ENCODE measurements around the gene CRYBA2. TPM values are rescaled to one million over a fixed set of nuclear protein-coding genes. Genes with fewer than 3 reads are reported as not detected.

Gene CRYBA2
- total and polyA plus RNA-seq, 2 experiments from 2014 or later, result not detected

GRCh38 chr2:218983934-218984238 is 9.3 kb downstream of the CRYBA2 start (continued):
- no peak for TF ChIP-seq REST (IDR thresholded peaks at IDR 0.05; ENCODE audit: unreplicated experiment)
- TF ChIP-seq NANOG (IDR thresholded peaks at IDR 0.05; ENCODE audit: borderline replicate concordance), result no peak
- TF ChIP-seq CREB1 (CRISPR knock-in tag; IDR thresholded peaks at IDR 0.05; ENCODE audit: low read depth), result no peak

GRCh38 chr2:218983263-218983933 is 9.8 kb downstream of the CRYBA2 start:
- Histone ChIP-seq H3K27ac (ENCODE audit: low read depth) (no peak overlapping the region), H3K9me2 (ENCODE audit: insufficient read depth) (no peaks in the 10 kb centered on the region), H3K4me2 (peak overlapping the region; percentile 81; the same call in 1 of the 2 replicates), H3K4me3 (no peak overlapping the region), H2AFZ (no peak overlapping the region), H3K36me3 (ENCODE audit: insufficient read depth) (no peaks in the 10 kb centered on the region), H3F3A (replicated peaks; ENCODE audit: low read depth) (0 out of 2 replicates have a peak, but pooled peaks cover 4% of the 10 kb centered on the region), H4K20me1 (replicated peaks; ENCODE audit: insufficient read depth) (peaks cover 18% of the 10 kb centered on the region), H3K27me3 (ENCODE audit: insufficient read depth) (peaks cover 98% of the 10 kb centered on the region), H3K79me2 (replicated peaks; ENCODE audit: insufficient read depth) (no peaks in the 10 kb centered on the region), H3K4me1 (ENCODE audit: insufficient read depth) (peaks cover 33% of the 10 kb centered on the region; the same call in 1 of the 2 replicates)
- Mint-ChIP-seq H3K4me1 (peaks cover 17% of the 10 kb centered on the region), H3K27me3 (ENCODE audit: insufficient read depth, low read depth, poor library complexity) (peaks cover 94% of the 10 kb centered on the region), H3K36me3 (ENCODE audit: low read depth) (no peaks in the 10 kb centered on the region; the same call in 2 of the 3 replicates), H3K9me3 (peaks cover 3% of the 10 kb centered on the region; the same call in 1 of the 3 replicates), H3K27ac (no peak overlapping the region), H3K4me3 (peak overlapping the region; percentile 45; the same call in 1 of the 3 replicates)
- DNase-seq (ENCODE audit: low spot score), result peak; percentile 38
- TF ChIP-seq CREB1 (CRISPR knock-in tag; IDR thresholded peaks at IDR 0.05; ENCODE audit: low read depth), result no peak
- peak; percentile 82 for TF ChIP-seq EZH2phosphoT487 (IDR thresholded peaks at IDR 0.05; ENCODE audit: unreplicated experiment)
- TF ChIP-seq EZH2 (IDR thresholded peaks at IDR 0.05; ENCODE audit: low read depth, unreplicated experiment), result peak; percentile 98
- ATAC-seq, result no peak

- H2AFZ ChIP-seq, result peak overlapping the region; percentile 81; the same call in 1 of the 2 replicates
- Mint-ChIP-seq H3K27me3 (ENCODE audit: insufficient read depth, low read depth, poor library complexity) (peaks cover 92% of the 10 kb centered on the region), H3K4me3 (peak overlapping the region; percentile 54), H3K9me3 (peaks cover 3% of the 10 kb centered on the region; the same call in 1 of the 3 replicates), H3K27ac (no peak overlapping the region), H3K4me1 (peaks cover 17% of the 10 kb centered on the region), H3K36me3 (ENCODE audit: low read depth) (no peaks in the 10 kb centered on the region; the same call in 2 of the 3 replicates)
- peaks cover 18% of the 10 kb centered on the region for H4K20me1 ChIP-seq (replicated peaks; ENCODE audit: insufficient read depth)
- DNase-seq (ENCODE audit: low spot score) (peak; percentile 19), ATAC-seq (no peak)
- H3K4me3 ChIP-seq, result peak overlapping the region; percentile 46; the same call in 1 of the 2 replicates
- H3K79me2 ChIP-seq (replicated peaks; ENCODE audit: insufficient read depth), result no peaks in the 10 kb centered on the region
- H3K27ac ChIP-seq (ENCODE audit: low read depth), result no peak overlapping the region
- H3K9me2 ChIP-seq (ENCODE audit: insufficient read depth), result no peaks in the 10 kb centered on the region
- peaks cover 98% of the 10 kb centered on the region for H3K27me3 ChIP-seq (ENCODE audit: insufficient read depth)
- no peaks in the 10 kb centered on the region for H3K36me3 ChIP-seq (ENCODE audit: insufficient read depth)
- H3F3A ChIP-seq (replicated peaks; ENCODE audit: low read depth), result 0 out of 2 replicates have a peak, but pooled peaks cover 4% of the 10 kb centered on the region
- H3K4me2 ChIP-seq, result peak overlapping the region; percentile 75
- H3K4me1 ChIP-seq (ENCODE audit: insufficient read depth), result peaks cover 33% of the 10 kb centered on the region; the same call in 1 of the 2 replicates
- TF ChIP-seq ZNF114 (CRISPR knock-in tag; IDR thresholded peaks at IDR 0.05) (no peak), ZNF462 (CRISPR knock-in tag; IDR thresholded peaks at IDR 0.05) (no peak), JUNB (IDR thresholded peaks at IDR 0.05; ENCODE audit: unreplicated experiment) (no peak), NANOG (IDR thresholded peaks at IDR 0.05; ENCODE audit: borderline replicate concordance) (no peak), CREB1 (CRISPR knock-in tag; IDR thresholded peaks at IDR 0.05; ENCODE audit: low read depth) (no peak)
These were observed 10.5 kb downstream of the CRYBA2 start for GRCh38 chr2:218982586-218983262.
